ENCODE results near the gene SORBS1.

SORBS1 gene

GRCh38 chr10:95561177-95561863 is at the start of gene SORBS1:
Gene SORBS1, minus strand, starts transcription at chr10:95561371. Its CDS starts 120,236 bp downstream, at chr10:95441135.
- peak within 1 kb of the TSS; percentile 95 for H3K4me3 ChIP-seq (ENCODE audit: control insufficient read depth, low read depth, low read length)
- peak; percentile 68 for DNase-seq (ENCODE audit: low read depth)
- TF ChIP-seq CTCF (IDR thresholded peaks at IDR 0.05; ENCODE audit: control insufficient read depth, insufficient read depth, low read depth, low read length, missing control alignments) = no peak

- no peak overlapping the region for H3K4me3 ChIP-seq (ENCODE audit: control insufficient read depth, low read depth, low read length)
- no peak for TF ChIP-seq CTCF (IDR thresholded peaks at IDR 0.05; ENCODE audit: control insufficient read depth, insufficient read depth, low read depth, low read length, missing control alignments)
- no peak for DNase-seq (ENCODE audit: low read depth)
Measured at GRCh38 chr10:95610727-95611126, 49.6 kb upstream of the SORBS1 start.

GRCh38 chr10:95606922-95607321 is 45.8 kb upstream of the SORBS1 start:
- no peak overlapping the region for H3K4me3 ChIP-seq (ENCODE audit: control insufficient read depth, low read depth, low read length)
- no peak for DNase-seq (ENCODE audit: low read depth)

GRCh38 chr10:95605163-95605562 is 44.0 kb upstream of the SORBS1 start:
- no peak overlapping the region for H3K4me3 ChIP-seq (ENCODE audit: control insufficient read depth, low read depth, low read length)
- DNase-seq (ENCODE audit: low read depth) = no peak
- TF ChIP-seq CTCF (IDR thresholded peaks at IDR 0.05; ENCODE audit: control insufficient read depth, insufficient read depth, low read depth, low read length, missing control alignments) = no peak

More at GRCh38 chr10:95606922-95607321, 45.8 kb upstream of the SORBS1 start:
- TF ChIP-seq CTCF (IDR thresholded peaks at IDR 0.05; ENCODE audit: control insufficient read depth, insufficient read depth, low read depth, low read length, missing control alignments) = no peak

GRCh38 chr10:95604630-95605029 is 43.5 kb upstream of the SORBS1 start:
- no peak for DNase-seq (ENCODE audit: low read depth)
- TF ChIP-seq CTCF (IDR thresholded peaks at IDR 0.05; ENCODE audit: control insufficient read depth, insufficient read depth, low read depth, low read length, missing control alignments) = no peak
- no peak overlapping the region for H3K4me3 ChIP-seq (ENCODE audit: control insufficient read depth, low read depth, low read length)

- TF ChIP-seq CTCF (IDR thresholded peaks at IDR 0.05; ENCODE audit: control insufficient read depth, insufficient read depth, low read depth, low read length, missing control alignments) = no peak
- no peak for DNase-seq (ENCODE audit: low read depth)
Measured at GRCh38 chr10:95602382-95602781, 41.2 kb upstream of the SORBS1 start.

More at GRCh38 chr10:95602382-95602781, 41.2 kb upstream of the SORBS1 start:
- no peak overlapping the region for H3K4me3 ChIP-seq (ENCODE audit: control insufficient read depth, low read depth, low read length)

Measured in AG09309 (cell line).